Erythroblast (primary cell): ENCODE results near the gene PEMT.

Source experiments
- GATA1 ChIP-seq: IDR thresholded peaks from 2 replicates; pipeline ENCODE4 v1.6.1; 2011; ENCODE audit warnings: low read depth, mild to moderate bottlenecking, control low read depth, low read length, moderate library complexity
- POLR2A ChIP-seq: IDR thresholded peaks from 2 replicates; pipeline ENCODE4 v1.6.1; 2011; ENCODE audit warnings: mild to moderate bottlenecking, low read length

DNA sequence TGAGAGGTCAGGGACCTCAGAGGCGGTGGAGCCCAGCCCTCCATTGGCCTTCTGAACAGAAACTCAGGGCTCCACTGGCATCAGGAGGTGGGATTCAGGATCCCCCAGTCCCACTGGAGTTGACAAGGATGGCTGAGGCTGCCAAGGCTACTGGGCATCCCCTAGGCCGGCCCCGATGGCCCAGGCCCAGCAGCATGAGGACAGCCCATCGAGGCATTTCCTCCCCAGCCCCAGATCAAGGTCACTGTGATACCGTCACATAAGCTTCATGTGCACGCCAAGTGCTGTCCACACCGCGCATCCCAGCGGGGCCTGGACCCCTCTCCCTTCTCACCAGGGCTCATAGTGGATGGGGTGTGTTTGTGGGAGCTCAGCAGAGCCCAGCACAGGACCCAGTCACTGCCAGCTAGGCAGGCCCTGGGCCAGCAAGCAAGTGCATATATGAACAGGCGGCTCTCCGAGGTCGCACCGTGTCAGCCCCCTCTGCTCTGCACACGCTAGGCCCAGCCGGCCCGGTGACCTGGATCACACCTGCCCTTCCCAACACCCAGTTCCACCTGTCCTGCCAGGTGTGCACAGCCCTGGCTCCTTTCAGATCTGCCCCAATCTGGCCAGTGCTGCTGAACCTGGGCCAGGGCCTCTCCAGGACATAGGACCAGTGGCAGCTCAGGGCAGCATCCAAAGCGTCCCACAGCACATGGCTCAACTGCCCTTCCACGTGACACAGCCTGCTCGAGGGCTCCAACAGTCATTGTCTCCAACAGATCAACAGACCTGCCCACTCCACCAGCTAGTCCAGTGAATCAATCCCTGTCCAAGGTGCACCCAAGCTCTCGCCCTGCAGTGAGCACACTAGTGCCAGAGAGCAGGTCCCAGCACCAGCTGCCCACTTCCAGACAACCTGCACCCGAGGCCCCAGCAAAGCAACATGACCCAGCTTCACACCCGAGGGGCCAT, 62.5 kb downstream of the PEMT start:
- TF ChIP-seq POLR2A: no peak
- TF ChIP-seq GATA1: no peak
